CD14-positive monocyte (primary cell): ENCODE results near the gene KCNIP3. TPM values are rescaled to one million over a fixed set of nuclear protein-coding genes. Genes with fewer than 3 reads are reported as not detected.

Experiments
- DNase-seq, 3 donors: peaks; one replicate each; pipeline ENCODE4 v3.0.0-alpha.2; 2011 to 2022
- H2AFZ ChIP-seq: 2 replicates; pipeline ENCODE4 v1.6.0; 2012; ENCODE audit warnings: mild to moderate bottlenecking, low read depth, low read length, inconsistent platforms; ENCODE audit not compliant: insufficient read depth, poor library complexity, severe bottlenecking
- H3K27ac ChIP-seq, 2 donors: 1 replicate in 1 of 2; 2 replicates in 1 of 2; pipeline ENCODE4 v1.5.1; 2012 to 2013; ENCODE audit warnings: low read length in 2 of 2, control low read depth in 1 of 2, inconsistent platforms in 1 of 2, low read depth in 1 of 2, mild to moderate bottlenecking in 1 of 2
- H3K27me3 ChIP-seq, 2 donors: one replicate each; pipeline versions ENCODE4 v1.6.0 to v1.6.1; 2011 to 2013; ENCODE audit warnings: low read length in 2 of 2; ENCODE audit not compliant: control insufficient read depth in 2 of 2, insufficient read depth in 2 of 2
- H3K36me3 ChIP-seq, 2 donors: replicated peaks in 1 of 2; 1 replicate in 1 of 2; 2 replicates in 1 of 2; pipeline versions ENCODE4 v1.5.1 to v1.6.1; 2012 to 2013; ENCODE audit warnings: low read length in 2 of 2, control low read depth in 1 of 2, inconsistent platforms in 1 of 2, mild to moderate bottlenecking in 1 of 2; ENCODE audit not compliant: insufficient read depth in 2 of 2, control insufficient read depth in 1 of 2
- H3K4me1 ChIP-seq, 2 donors: 1 replicate in 1 of 2; 2 replicates in 1 of 2; pipeline versions ENCODE4 v1.5.1 to v1.6.1; 2012 to 2013; ENCODE audit warnings: low read length in 2 of 2, control low read depth in 1 of 2, inconsistent platforms in 1 of 2, mild to moderate bottlenecking in 1 of 2, moderate library complexity in 1 of 2; ENCODE audit not compliant: insufficient read depth in 2 of 2, control insufficient read depth in 1 of 2
- H3K4me2 ChIP-seq: replicated peaks from 2 replicates; pipeline ENCODE3; 2012; ENCODE audit warnings: low read length, moderate library complexity, mild to moderate bottlenecking; ENCODE audit not compliant: poor library complexity, severe bottlenecking; ENCODE audit errors: extremely low read depth
- H3K4me3 ChIP-seq, 3 experiments: fragments of 200-600 bp in 1 of 3; sonication (generic) in 1 of 3; replicated peaks in 1 of 3; 1 replicate in 2 of 3; 2 replicates in 1 of 3; pipeline ENCODE4 v1.5.1; 2011 to 2013; ENCODE audit warnings: low read length in 3 of 3, mild to moderate bottlenecking in 3 of 3, control low read depth in 2 of 3, low read depth in 2 of 3, inconsistent platforms in 1 of 3, moderate library complexity in 1 of 3
- H3K79me2 ChIP-seq: 2 replicates; pipeline ENCODE4 v1.6.0; 2012; ENCODE audit warnings: mild to moderate bottlenecking, control low read depth, inconsistent platforms, low read length, moderate library complexity; ENCODE audit not compliant: insufficient read depth
- H3K9ac ChIP-seq: 2 replicates; pipeline ENCODE4 v1.6.0; 2017; ENCODE audit warnings: low read length, mild to moderate bottlenecking; ENCODE audit not compliant: insufficient read depth, poor library complexity, severe bottlenecking
- H3K9me3 ChIP-seq, 2 donors: replicated peaks in 1 of 2; 1 replicate in 1 of 2; 2 replicates in 1 of 2; pipeline versions ENCODE4 v1.5.1 to v1.6.1; 2012 to 2013; ENCODE audit warnings: low read length in 2 of 2, control low read depth in 1 of 2; ENCODE audit not compliant: control insufficient read depth in 1 of 2, insufficient read depth in 1 of 2
- H4K20me1 ChIP-seq: 2 replicates; pipeline ENCODE4 v1.6.0; 2012; ENCODE audit warnings: mild to moderate bottlenecking, low read length, control low read depth, moderate library complexity; ENCODE audit not compliant: insufficient read depth
- H3K27ac Mint-ChIP-seq, 7 donors: one replicate each; pipeline ENCODE4 v1.8.0; 2020; ENCODE audit warnings: mild to moderate bottlenecking in 7 of 7, mixed read lengths in 7 of 7, moderate library complexity in 6 of 7, inconsistent platforms in 2 of 7
- H3K27me3 Mint-ChIP-seq, 3 donors: one replicate each; pipeline ENCODE4 v1.8.0; 2021 to 2022; ENCODE audit warnings: low read depth in 3 of 3, mild to moderate bottlenecking in 3 of 3, mixed read lengths in 3 of 3, moderate library complexity in 3 of 3, inconsistent platforms in 1 of 3
- H3K36me3 Mint-ChIP-seq, 2 donors: one replicate each; pipeline ENCODE4 v1.8.0; 2020; ENCODE audit warnings: mixed read lengths in 2 of 2, inconsistent platforms in 1 of 2, mild to moderate bottlenecking in 1 of 2
- H3K4me1 Mint-ChIP-seq: one replicate; pipeline ENCODE4 v1.8.0; 2020; ENCODE audit warnings: mild to moderate bottlenecking, mixed read lengths
- H3K4me3 Mint-ChIP-seq, 2 donors: one replicate each; pipeline ENCODE4 v1.8.0; 2020; ENCODE audit warnings: mild to moderate bottlenecking in 2 of 2, mixed read lengths in 2 of 2, moderate library complexity in 1 of 2
- H3K9me3 Mint-ChIP-seq, 7 donors: one replicate each; pipeline ENCODE4 v1.8.0; 2020 to 2022; ENCODE audit warnings: mixed read lengths in 7 of 7, mild to moderate bottlenecking in 6 of 7, moderate library complexity in 6 of 7, inconsistent platforms in 2 of 7
- WGBS: methylation state at CpG from one replicate; pipeline ENCODE4 v1.1.5; 2013; ENCODE audit warnings: missing lambda C conversion rate; ENCODE audit not compliant: insufficient coverage; 5-methylcytosine and 5-hydroxymethylcytosine counted together
- intact Hi-C, 2 donors: fragments of 100-400 bp; cut with micrococcal nuclease; formaldehyde crosslinking; loops; one replicate each; pipeline versions ENCODE4 v1.15.0 to v1.15.1; 2023
- polyA plus RNA-seq, 3 donors: library from polyadenylated mRNA; depleted of rRNA in 1 of 3; unstranded in 2 of 3; stranded (reverse) in 1 of 3; fragments of 300-500 nt in 2 of 3; fragments of >200 nt in 1 of 3; fragmentation: Illumina TruSeq in 2 of 3; gene quantifications; 1 replicate in 2 of 3; 2 replicates in 1 of 3; pipeline ENCODE4 v1.2.3, GENCODE V29; 2012 to 2021
- TF ChIP-seq, protein P1 (sequence below): fragments of 200-600 bp; IDR thresholded peaks from one replicate; pipeline ENCODE4 v1.8.0; 2022; ENCODE audit warnings: antibody characterized with exemption, mild to moderate bottlenecking

Gene KCNIP3
- polyA plus RNA-seq, 3 donors = not detected

DNA sequence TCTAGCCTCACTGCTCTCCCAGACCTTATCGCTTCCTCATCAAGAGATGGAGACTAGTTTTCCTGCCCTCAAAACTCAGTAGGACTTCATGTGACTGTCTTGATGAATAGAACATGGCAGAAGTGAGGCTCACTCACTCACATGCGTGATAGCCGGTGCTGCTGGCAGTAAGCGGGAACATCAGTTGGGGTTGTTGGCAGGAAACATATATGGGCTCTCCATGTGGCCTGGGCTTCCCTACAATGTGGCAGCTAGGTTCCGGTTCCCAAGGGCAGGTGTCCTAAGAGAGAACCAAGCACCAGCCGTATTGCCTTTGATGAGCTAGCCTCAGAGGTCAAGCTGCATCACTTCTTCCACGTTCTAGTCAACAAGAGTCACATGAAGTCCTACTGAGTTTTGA is 90.2 kb downstream of the KCNIP3 start:
- peaks cover 1 to 7% (median 6%) of the 10 kb centered on the region in 3 donors for H3K27me3 Mint-ChIP-seq
- no peaks in the 10 kb centered on the region for H4K20me1 ChIP-seq

GRCh38 chr2:95388091-95388692 is 91.0 kb downstream of the KCNIP3 start:
- DNase-seq = no peak
- 94% methylated on average over 13 of the region's 14 CpGs for WGBS

More for the DNA sequence above, 90.2 kb downstream of the KCNIP3 start:
- Histone ChIP-seq H3K4me3 (no peak overlapping the region), H2AFZ (no peak overlapping the region), H3K9ac (no peak overlapping the region), H3K27me3 (no peaks in the 10 kb centered on the region), H3K79me2 (no peaks in the 10 kb centered on the region), H3K9me3 (no peaks in the 10 kb centered on the region), H3K27ac (no peak overlapping the region), H3K36me3 (no peaks in the 10 kb centered on the region), H3K4me2 (no peak overlapping the region), H3K4me1 (no peaks in the 10 kb centered on the region)
- no peak for DNase-seq
- TF ChIP-seq, protein P1, sequence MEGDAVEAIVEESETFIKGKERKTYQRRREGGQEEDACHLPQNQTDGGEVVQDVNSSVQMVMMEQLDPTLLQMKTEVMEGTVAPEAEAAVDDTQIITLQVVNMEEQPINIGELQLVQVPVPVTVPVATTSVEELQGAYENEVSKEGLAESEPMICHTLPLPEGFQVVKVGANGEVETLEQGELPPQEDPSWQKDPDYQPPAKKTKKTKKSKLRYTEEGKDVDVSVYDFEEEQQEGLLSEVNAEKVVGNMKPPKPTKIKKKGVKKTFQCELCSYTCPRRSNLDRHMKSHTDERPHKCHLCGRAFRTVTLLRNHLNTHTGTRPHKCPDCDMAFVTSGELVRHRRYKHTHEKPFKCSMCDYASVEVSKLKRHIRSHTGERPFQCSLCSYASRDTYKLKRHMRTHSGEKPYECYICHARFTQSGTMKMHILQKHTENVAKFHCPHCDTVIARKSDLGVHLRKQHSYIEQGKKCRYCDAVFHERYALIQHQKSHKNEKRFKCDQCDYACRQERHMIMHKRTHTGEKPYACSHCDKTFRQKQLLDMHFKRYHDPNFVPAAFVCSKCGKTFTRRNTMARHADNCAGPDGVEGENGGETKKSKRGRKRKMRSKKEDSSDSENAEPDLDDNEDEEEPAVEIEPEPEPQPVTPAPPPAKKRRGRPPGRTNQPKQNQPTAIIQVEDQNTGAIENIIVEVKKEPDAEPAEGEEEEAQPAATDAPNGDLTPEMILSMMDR = no peak
- Mint-ChIP-seq H3K4me3 (no peak overlapping the region), H3K9me3 (peaks cover 0 to 3% (median 0%) of the 10 kb centered on the region in 7 donors), H3K27ac (no peak overlapping the region), H3K4me1 (peaks cover 3% of the 10 kb centered on the region), H3K36me3 (no peaks in the 10 kb centered on the region)
- intact Hi-C loops = no loop called here
- 82% methylated on average over 5 of the region's 7 CpGs for WGBS

More at GRCh38 chr2:95388091-95388692, 91.0 kb downstream of the KCNIP3 start:
- no peaks in the 10 kb centered on the region for H3K36me3 ChIP-seq
- peaks cover 0 to 3% (median 0%) of the 10 kb centered on the region in 7 donors for H3K9me3 Mint-ChIP-seq
- H3K27ac Mint-ChIP-seq = no peak overlapping the region
- TF ChIP-seq, protein P1 = no peak
- peaks cover 3% of the 10 kb centered on the region for H3K4me1 Mint-ChIP-seq
- H3K79me2 ChIP-seq = no peaks in the 10 kb centered on the region
- H2AFZ ChIP-seq = no peak overlapping the region
- no peaks in the 10 kb centered on the region for H4K20me1 ChIP-seq
- H3K9me3 ChIP-seq = no peaks in the 10 kb centered on the region
- H3K36me3 Mint-ChIP-seq = no peaks in the 10 kb centered on the region
- intact Hi-C loops = no loop called here
- no peak overlapping the region for H3K4me2 ChIP-seq
- H3K27me3 Mint-ChIP-seq = peaks cover 1 to 7% (median 6%) of the 10 kb centered on the region in 3 donors
- H3K27ac ChIP-seq = no peak overlapping the region
- H3K9ac ChIP-seq = no peak overlapping the region
- H3K4me3 ChIP-seq = no peak overlapping the region
- no peak overlapping the region for H3K4me3 Mint-ChIP-seq
- H3K27me3 ChIP-seq = no peaks in the 10 kb centered on the region
- no peaks in the 10 kb centered on the region for H3K4me1 ChIP-seq
